SW480 (cell line): Measurements from ENCODE around the gene CFDP1.

Experiments used
- DNase-seq: peaks from one replicate; pipeline ENCODE4 v3.0.0-alpha.2; 2016; ENCODE audit warnings: low spot score

Gene CFDP1

DNA sequence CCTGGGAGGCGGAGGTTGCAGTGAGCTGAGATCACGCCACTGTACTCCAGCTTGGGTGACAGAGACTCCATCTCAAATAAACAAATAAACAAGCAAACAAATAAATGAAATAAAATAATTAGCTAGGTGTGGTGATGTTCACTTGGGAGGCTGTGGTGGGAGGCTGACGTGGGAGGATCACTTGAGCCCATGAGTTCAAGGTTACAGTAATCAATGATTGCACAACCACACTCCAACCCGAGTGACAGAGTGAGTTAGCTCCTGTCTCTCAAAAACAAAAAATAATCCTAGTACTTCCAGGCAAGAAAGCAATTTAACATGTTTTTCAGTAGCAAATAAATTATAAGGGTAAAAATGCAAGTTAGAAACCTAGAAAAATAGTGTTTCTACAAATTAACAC lies 26.4 kb downstream of the CFDP1 start:
- DNase-seq = no peak

DNA sequence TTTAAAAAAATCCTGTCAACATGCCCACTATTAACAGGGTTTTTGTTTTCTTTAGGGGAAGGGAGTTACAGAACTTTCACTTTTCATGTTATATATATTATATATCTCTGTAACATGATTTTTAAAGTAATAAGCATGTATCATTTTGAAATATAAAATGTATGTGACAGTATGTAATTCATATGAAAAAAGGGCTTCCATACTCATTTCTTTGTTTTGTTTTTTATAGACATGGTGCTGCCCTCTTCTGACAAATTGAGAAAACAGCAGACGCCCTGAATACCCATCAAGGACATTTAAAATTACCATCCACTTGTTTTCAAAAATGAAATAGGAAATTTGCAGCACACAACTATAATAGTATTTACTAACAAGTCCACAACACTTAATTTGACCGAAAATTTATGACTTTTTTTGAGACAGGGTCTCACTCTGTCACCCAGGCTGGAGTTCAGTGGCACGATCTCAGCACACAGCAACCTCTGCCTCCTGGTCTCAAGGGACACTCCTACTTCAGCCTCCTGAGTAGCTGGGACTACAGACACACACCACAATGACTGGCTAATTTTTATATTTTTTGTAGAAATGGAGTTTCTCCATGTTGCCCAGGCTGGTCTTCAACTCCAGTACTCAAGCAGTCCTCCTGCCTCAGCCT lies 30.4 kb downstream of the CFDP1 start:
- DNase-seq = peak; percentile 35

DNA sequence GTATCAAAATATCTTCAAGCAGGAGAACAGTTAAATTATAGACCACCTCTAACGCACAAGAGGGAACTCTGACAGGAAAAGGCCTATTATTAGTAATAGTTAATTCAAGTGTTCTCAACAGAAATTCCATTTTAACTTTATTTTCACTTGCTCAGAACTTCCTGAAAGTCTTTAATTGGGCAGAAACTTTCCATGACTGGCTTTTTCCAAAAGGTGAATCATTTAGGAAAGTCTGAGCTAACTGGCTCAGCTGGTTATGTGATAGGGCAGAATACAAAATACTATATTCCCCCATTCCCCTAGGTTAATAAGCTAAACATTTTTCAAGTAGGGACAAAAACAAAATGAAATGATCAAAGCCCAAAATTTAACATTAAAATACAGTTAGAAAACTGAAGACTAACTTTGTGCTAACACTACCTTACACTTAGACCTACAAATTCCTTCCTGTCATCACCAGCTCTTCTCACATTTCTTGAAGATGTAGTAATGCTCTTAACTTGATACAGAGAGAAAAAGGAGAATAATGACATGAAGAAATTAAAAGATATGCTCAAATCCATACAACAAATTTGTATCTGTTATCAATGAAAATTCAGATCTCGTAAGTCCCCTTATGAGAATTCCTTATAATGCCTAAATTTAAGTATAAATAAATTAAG lies 31.0 kb downstream of the CFDP1 start:
- DNase-seq = no peak

DNA sequence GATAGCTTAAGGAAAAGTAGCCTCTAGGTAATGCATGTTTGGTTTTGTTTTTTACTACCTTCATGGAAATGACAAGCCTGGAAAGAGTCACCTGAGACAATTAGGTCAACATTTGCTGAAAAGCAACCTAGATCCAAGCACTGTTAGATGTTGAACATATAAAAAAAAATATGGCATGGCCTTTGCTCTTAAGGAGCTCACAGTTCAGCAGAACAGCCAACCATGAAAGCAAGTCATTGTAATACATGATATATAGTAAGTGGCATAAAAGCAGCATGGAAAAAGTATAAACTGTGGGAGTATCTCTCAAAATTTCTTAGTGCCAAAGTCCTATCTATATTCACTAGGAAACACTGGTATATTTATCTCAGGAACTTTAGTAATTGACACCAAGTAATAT lies 31.6 kb downstream of the CFDP1 start:
- DNase-seq = no peak

DNA sequence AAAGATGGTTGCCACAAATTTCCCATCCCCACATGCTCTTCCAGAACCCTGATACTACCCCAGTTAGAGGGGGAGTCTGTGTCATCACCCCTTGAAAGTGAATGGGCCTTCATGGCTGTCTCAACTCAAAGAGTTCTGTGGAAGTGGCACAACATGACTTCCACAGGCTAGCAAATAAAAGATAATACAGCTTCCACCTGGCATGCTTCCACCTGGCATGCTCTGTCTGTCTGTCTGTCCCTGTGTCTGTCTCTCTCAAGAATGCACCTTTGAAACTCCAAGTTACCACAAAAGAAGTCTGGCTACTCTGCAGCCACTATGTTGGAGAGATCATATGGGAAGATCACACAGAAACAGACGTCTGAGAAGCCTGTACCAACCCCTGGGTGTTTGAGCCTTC lies 35.0 kb downstream of the CFDP1 start:
- no peak for DNase-seq

DNA sequence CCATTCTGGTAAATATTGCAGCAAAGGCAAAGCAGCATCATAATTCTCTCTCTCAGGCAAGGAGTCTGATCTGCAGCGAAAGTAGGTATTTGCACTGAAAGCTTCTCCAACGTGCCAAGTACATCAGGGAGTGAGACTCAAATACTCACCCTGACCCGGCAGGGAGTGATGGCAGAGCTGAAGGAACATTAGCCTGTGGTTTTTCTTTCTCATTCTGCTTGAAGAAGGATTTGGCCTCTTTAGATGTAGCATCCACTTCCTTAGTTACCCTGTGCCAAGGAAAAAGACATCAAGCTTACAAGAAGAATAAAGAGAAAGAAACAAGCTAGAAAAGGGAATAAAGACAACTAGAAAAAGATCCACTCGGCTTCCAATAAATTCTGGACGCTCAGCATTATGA lies 38.4 kb downstream of the CFDP1 start:
- no peak for DNase-seq

DNA sequence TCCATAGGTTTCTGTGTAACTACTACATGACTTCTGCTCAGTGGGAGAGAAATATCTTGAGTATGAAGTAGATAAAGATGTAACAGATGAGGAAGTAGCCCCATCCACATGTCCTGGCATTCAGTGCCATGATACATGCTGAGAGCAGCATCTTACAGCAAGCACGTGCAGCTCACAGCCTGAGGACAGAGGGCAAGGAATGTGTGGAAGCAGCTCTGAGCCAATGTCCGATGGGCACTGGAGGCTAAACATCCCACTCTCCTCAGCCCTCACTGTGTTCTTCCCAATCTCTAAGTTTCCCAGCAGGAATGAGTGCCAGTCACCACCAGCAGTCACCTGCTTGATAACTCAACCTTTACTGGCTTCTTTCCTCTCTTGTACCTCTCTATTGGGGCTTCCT lies 40.4 kb downstream of the CFDP1 start:
- no peak for DNase-seq

DNA sequence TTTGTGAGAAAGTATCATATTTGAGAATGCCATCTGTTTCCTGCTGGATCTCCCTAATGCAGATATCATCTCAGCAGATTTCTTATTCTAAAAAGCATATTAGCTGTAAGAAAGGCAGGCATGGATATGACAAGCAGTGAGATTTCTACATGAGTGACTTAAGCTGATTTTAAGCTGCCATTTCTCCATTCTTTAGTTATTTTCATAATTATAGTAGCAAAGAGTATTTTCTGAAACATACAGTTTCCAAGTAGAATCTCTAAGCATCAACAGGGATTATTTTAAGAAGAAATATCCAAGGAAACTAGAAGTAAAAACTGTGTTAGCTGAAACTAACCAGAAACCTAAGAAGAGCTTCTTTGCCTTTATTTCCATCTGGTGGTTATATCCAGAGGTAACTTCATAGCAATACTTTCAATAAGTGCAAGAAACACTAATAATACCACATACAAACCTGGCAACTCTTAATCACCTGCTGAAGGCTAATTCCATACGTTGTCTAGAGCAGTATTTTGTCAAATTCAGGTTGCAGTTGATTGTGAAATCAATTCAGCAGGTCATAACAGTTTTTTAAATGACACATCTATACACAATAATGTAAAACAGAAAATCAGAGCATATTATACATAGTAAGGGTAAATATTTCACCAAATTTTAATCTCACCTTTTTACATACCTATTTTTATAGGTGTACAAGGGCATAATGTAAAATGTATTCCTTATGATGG lies 42.2 kb downstream of the CFDP1 start:
- DNase-seq = no peak

DNA sequence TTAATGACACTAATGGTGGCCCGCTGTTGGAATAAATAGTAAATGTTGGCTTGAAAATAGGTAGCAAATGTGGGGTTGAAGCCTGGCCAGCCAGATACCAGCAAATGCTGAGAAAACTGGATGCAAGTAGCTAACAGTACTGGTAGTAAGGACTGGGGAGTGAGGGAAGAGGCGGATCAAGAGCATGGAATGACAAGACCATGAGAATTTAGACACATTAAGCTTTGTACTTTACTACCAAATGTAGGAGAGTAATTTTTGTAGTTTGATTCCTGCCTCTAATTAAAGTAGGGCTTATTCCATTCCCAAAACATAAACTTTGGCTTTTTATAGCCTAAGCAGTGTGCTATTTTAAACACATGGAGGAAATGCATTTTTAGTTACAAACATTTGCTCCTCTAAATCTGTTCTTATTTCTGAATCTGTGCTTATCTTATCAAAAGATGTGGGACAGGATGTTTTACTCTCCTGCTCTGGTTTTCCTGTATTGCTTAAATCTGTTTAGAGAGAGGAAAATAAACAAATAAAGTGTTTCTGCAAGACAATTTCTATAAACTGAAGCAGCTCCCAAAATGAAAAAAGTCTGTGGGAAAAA lies 44.1 kb downstream of the CFDP1 start:
- no peak for DNase-seq

DNA sequence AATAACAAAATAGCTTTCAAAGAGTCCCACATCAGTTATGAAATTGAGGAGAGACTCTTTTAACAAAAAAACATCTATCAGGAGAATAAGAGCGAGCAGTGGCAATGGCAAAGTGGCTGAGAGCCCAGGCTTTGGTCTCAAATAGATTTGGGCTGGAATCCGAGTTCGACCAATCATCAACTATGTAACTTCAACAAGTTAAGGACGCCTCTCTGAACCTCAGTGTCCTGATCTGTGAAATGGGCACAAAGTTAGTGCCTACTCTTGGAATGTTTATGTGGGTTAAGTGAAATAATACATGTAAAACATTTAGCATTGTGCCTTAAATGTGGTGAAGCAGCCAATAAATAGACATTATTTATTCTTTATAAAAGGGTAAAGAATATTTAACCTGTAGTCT lies 45.4 kb downstream of the CFDP1 start:
- DNase-seq = no peak

DNA sequence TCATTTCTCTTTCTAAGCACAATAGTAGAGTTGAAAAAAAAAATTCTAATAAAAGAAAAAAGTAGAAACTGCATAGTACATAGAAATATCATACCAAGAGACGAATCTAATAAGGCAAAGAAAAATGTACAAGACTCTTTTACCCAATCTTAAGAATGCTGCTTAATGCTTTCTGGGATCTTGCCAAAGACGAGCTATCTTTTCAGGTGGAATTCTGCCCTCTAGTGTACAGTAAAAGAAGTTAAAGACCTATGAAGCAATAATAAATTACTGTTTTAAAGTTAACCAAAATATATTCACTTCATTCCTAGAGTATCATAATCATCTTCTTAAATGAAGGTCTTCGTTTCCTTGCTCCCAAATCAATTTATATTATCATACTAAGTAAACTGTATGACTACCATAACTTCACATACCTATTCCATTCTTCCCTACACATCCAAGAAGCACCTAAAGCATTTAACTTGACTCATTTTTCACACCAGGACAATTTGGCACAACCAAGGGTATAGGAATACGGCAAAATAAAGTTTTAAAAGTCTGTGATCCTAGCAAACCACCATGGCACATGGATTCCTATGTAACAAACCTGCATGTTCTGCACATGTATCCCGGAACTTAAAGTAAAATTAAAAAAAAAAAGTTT lies 47.7 kb downstream of the CFDP1 start:
- DNase-seq = peak; percentile 65

DNA sequence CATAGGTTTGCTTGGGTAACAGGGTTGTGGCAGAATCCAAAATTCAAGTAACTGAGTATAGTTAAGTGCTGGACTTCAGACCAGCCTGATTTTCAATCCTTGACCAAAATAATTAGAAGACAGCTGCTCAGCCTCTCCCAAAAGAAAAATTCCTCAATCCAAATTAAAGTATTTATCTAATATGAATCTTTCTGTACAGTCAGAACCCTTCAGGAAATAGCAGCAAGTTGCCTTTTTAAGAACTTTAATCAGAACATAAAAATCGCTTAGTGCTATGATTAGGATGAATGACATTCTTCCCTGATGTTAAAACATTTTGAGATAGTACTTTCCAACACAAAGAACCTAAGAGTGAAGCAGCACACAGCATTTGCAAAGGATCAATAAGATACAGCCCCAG lies 50.2 kb downstream of the CFDP1 start:
- no peak for DNase-seq

DNA sequence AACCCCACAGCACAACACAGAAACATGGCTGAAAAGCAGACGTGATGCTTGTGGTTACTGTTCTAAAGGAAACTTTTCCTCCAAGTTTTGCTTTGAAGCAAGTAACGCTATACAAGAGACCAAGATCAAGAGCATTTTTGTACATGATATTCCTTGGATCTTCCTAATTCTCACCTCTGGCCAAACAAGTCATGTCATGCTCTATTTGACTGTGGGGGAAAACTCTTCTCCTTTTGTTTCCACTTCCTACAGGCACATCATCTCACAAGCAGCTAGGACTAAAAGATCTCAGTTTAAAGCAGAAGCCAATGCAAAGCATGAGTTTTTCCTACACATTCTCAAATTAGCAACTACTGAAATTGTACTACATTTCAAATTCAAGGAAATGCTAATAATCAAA lies 50.7 kb downstream of the CFDP1 start:
- no peak for DNase-seq

DNA sequence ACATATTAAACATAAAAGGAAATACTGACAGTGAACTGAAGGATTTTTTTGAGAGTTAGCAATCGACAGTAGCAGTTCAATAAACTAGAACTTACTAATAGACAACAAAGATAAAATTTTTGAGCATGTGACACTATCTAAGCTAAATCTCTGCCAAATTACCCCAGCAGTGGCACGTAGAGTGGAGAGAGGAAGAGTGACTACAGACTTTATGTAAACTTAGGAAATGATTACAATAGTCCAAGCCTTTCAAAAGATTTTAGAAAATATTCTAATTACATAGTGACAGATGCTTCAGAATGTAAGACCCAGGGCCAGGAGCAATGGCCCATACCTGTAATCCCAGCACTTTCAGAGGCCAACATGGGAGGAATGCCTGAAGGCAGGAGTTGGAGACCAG lies 52.4 kb downstream of the CFDP1 start:
- DNase-seq = no peak

DNA sequence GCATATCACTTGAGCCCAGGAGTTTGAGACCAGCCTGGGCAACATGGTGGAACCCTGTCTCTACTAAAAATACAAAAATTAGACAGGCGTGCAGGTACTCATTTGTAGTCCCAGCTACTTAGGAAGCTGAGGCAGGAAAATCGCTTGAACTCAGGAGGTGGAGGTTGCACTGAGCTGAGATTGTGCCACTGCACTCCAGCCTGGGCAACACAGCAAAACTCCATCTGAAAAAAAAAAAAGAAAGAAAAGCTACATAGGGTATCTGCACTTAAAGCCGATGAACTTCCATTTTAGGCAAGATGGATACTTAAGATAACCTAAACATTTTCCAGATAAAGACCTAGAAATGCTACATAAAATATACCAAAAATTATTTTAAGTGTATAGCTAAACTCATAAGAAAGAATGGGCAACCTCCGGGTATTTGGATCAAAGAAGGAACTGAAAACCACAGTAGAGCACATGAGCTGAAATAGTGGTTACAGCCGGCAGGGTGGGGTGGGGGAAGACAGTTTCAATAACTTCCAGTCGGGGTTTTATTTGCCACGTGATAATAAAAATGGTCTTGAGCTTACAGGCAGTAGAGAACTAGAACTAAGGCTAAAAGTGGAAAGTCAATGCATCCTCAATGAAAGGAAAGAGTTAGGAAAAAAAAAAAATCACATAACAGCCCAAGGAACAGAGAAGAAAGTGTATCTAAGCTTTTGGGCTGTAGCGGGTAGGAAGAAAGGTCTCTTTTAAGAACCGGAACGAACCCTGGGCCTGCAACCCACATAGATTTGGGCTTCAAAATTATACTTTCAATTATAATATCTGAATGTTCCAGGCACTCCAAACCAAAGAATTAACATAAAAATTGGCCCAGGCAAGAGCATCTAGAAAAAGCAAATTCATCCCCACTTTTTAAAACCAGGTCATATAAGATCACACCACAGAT lies 53.1 kb downstream of the CFDP1 start:
- peak; percentile 14 for DNase-seq

DNA sequence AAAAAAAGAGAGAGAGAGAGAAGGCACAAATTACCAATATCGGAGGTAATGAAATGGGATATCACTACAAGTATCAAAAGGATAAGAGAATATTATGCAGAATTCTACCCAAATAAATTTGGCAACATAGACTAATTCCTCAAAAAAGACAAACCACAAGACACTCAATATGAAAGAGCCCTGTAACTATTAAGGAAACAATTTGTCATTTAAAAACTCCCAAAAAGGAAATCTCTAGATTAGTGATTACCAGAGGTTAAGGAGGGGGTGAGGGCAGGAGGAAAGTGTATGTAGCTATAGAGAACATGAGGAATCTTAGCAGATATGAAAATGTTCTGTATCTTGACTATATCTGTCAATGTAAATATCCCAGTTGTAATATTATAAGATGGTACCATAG lies 54.0 kb downstream of the CFDP1 start:
- no peak for DNase-seq

DNA sequence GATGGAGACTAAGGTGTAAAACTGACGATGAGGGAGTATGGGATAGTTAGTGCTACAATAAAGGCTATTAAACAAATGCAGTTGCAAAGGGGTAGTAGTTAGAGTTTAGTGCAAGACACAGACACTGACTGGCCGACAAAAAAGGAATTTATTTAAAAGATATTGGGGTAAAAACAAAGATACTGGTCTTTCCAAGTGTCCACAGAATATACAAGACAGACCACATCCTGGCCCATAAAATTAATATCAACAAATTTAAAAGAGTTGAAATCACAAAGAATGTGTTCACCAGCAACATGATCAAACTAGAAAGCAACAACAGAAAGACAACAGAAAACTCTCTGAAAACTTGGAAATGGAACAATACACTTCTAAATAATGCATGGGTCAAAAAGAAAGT lies 54.7 kb downstream of the CFDP1 start:
- DNase-seq = no peak

DNA sequence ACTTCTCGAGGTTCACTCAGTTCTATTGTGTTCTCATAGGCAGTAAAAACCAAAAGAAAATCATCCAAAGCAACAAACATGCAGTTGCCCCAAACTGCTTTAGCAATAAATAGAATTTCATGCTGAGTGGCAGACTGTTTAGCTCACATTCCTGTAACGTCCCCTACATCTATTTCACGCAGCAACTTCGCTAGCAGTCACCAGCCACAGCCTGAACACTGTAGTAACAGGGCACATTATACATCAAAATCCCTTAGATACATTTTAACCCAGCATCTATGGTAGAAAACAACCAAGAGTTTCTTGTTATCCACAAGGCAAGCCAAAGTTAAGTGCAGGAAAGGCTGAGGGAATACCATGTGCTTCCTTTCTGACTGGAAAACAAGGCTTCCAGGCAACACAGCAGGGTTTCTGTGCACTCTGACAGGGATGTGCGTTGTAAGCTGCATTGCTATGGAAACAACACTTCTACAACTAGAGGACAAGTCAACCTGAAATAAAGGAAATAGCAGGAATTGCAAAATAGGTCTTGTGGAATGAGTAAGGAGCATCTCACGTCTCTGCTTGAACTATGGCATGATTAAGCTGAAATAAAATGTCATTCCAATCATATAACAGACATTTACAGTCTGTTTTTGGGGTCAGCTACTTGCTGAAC lies 55.4 kb downstream of the CFDP1 start:
- DNase-seq = no peak

DNA sequence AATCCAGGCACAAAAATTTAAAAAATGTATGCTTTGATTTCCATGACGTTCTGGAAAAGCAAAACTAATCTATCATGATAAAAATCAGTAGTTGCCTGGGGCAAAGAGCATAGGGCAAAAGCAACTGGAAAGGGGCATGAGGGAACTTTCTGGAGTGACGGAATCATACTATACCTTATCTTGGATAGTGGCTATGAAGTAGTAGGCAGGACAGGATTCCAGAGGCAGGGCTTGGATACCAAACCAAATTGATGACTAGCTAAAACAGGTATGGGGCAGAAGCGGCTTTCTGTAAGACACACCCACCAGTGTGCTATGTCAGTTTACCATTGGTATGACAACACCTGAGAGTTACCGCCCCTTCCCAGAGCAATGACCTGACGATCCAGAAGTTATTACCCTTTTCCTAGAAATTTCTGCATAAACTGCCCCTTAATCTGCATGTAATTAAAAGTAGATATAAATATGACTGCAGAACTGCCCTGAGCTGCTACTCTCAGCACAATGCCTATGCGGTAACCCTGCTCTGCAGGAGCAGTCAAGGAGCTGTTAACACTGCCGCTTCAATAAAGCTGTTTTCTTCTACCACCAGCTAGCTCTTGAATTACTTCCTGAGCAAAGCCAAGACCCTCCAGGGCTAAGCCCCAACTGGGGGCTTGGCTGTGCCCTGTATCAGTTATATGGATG lies 56.7 kb downstream of the CFDP1 start:
- no peak for DNase-seq

DNA sequence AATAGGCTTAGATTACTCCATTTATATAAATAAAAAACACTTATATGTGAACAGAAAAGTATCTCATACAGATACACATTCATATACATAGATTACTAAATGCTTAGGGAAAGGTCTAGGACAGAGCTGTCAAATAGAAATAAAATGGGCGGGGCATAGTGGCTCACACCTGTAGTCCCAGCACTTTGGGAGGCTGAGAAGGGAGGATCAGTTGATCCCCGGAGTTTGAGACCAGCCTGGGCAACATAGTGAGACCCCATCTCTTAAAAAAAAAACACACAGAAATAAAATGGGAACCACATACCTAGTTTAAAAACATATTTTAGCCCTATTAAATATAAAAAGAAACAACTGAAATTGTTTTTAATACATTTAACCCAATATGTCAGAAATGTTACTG lies 58.9 kb downstream of the CFDP1 start:
- DNase-seq = no peak
